Suprapubic skin (tissue), 3 donors: Measurements from ENCODE around the gene SERHL2.
"Not testable (repeated sequence)": the region's sequence is repeated elsewhere in the genome, so short reads cannot be mapped to it uniquely, and the experiment has no call there.

Experiments
- POLR2A ChIP-seq, 2 donors: fragments of 450-650 bp; IDR thresholded peaks; one replicate each; pipeline ENCODE4 v1.6.1; 2017; ENCODE audit warnings: antibody characterized with exemption in 2 of 2, mild to moderate bottlenecking in 2 of 2, moderate library complexity in 2 of 2
- TF ChIP-seq, protein P1 (sequence below), 2 donors: fragments of 200-600 bp in 1 of 2; fragments of 450-650 bp in 1 of 2; sonication (generic) in 1 of 2; IDR thresholded peaks; one replicate each; pipeline ENCODE4 v1.5.1; 2016 to 2019; ENCODE audit warnings: antibody characterized with exemption in 2 of 2, mild to moderate bottlenecking in 1 of 2, moderate library complexity in 1 of 2

DNA sequence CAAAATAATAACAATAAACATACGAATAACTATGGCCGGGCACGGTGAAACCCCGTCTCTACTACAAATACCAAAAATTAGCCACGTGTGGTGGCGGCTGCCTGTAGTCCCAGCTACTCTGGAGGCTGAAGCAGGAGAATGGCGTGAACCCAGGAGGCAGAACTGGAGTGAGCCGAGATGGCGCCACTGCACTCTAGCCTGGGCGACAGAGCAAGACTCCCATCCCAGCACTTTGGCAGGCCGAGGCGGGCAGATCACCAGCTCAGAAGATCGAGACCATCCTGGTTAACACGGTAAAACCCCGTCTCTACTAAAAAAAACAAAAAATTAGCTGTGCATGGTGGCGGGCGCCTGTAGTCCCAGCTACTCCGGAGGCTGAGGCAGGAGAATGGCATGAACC is 17.1 kb upstream of the SERHL2 start:
- TF ChIP-seq, protein P1, sequence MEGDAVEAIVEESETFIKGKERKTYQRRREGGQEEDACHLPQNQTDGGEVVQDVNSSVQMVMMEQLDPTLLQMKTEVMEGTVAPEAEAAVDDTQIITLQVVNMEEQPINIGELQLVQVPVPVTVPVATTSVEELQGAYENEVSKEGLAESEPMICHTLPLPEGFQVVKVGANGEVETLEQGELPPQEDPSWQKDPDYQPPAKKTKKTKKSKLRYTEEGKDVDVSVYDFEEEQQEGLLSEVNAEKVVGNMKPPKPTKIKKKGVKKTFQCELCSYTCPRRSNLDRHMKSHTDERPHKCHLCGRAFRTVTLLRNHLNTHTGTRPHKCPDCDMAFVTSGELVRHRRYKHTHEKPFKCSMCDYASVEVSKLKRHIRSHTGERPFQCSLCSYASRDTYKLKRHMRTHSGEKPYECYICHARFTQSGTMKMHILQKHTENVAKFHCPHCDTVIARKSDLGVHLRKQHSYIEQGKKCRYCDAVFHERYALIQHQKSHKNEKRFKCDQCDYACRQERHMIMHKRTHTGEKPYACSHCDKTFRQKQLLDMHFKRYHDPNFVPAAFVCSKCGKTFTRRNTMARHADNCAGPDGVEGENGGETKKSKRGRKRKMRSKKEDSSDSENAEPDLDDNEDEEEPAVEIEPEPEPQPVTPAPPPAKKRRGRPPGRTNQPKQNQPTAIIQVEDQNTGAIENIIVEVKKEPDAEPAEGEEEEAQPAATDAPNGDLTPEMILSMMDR (IDR thresholded peaks at IDR 0.05), result not testable (repeated sequence)
- TF ChIP-seq POLR2A (IDR thresholded peaks at IDR 0.05), result not testable (repeated sequence)
